Mononuclear cell (primary cell): ENCODE data around the gene DIAPH3. TPM values are rescaled to one million over a fixed set of nuclear protein-coding genes. Genes with fewer than 3 reads are reported as not detected.

Experiments used
- H3K27me3 ChIP-seq: 2 replicates; pipeline ENCODE4 v1.6.0; 2011; ENCODE audit warnings: low read length, control low read depth; ENCODE audit not compliant: insufficient read depth
- H3K4me1 ChIP-seq: 2 replicates; pipeline ENCODE4 v1.5.1; 2011; ENCODE audit warnings: mild to moderate bottlenecking, low read length, control low read depth; ENCODE audit not compliant: insufficient read depth
- H3K4me3 ChIP-seq: 2 replicates; pipeline ENCODE4 v1.5.1; 2011; ENCODE audit warnings: mild to moderate bottlenecking, low read length, moderate library complexity
- H3K9me3 ChIP-seq: 2 replicates; pipeline ENCODE4 v1.5.1; 2011; ENCODE audit warnings: low read depth, mild to moderate bottlenecking, control low read depth, low read length
- total RNA-seq: library from RNA; depleted of rRNA; stranded (reverse); fragments of >200 nt; gene quantifications from one replicate; pipeline ENCODE4 v1.2.3, GENCODE V29; 2012

Gene DIAPH3
- total RNA-seq, 1 donor: 0.21 TPM

DNA sequence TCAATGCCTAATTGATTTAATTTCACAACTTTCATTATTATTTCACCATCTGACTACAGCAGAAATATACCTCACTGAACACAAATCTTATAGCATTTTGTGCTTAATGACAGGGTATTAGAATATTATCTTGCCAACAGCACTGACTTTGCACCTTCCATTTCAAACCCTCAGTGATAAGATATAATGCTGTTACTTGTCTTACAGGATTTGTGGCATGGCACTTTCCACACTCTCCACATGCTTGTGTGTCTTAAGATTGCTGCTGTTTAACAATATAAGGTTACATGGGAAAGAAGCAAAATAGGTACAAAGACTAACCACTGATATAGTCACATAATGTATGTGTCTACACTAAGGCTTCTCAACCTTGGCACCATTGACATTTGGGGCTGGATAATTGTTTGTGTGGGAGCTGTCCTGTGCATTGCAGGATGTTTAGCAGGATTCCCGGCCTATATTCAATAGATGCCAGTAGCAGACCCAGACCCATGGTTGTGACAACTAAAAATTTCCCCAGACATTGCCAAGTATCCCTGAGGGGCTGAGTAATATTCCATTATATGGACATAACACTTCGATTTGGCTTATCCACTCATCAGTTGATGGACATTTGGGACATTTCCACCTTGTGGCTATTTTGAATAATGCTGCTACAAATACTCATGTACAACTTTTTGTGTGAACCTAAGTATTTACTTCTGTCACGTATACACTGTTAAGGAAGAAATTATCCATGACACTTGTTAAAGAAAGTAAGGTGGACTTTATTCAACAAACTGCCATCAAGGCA, 5.7 kb upstream of the DIAPH3 start:
- Histone ChIP-seq H3K4me3 (no peak overlapping the region), H3K4me1 (peaks cover 4% of the 10 kb centered on the region), H3K27me3 (peaks cover 3% of the 10 kb centered on the region), H3K9me3 (no peaks in the 10 kb centered on the region)

DNA sequence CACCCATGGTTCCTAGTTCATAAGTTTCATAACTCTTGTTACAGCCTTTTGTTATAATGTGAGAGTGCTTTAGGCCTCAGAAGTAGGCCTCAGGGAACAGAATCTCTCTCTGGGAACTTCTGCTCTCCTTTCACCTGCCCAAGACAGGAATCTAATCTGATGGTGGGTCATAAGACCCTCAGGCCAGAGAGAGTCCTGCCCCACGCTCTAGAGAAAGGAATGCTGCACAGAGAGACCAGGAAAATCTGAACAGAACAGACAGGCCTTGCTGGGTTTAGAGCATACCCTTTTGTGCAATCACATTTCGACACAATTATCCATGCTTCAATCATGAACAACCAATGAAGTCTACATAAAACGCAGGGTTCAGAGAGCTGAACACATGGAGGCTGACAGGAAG, 3.4 kb upstream of the DIAPH3 start:
- Histone ChIP-seq H3K4me1 (peaks cover 14% of the 10 kb centered on the region), H3K4me3 (no peak overlapping the region), H3K27me3 (peaks cover 3% of the 10 kb centered on the region), H3K9me3 (no peaks in the 10 kb centered on the region)

DNA sequence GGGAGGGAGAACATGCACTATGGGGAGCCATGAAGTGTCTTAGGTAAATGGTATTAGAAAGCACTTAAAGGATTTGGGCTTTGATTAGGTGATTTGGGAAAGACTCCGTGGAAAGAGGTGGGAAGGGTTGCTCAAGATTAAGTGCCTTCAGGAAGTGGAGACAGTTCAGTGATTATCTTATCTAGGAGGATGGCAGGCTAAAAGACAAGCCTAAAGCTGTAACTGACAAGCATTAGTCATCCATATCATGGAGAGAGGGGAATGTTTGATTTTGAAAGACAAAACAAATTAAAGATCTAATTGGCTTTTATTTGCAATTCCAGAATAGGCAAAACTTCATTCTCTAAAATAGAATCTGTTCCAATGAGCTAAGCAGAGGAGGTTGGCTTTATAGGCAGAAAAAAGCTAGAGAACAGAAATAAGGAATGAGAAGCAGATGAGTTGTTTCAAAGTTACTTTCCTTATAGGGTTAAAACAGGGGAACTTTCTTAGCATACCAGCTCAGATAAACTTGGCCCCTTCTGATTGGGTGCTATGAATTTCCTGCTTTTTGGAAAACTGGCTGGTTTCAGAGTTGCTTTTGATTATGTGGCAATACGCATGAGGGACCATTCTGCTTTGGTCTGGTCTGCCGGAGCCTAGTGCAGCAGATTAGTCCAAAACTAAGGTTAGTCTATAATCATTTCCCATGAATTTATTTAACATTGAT, 1.8 kb upstream of the DIAPH3 start:
- Histone ChIP-seq H3K4me1 (peaks cover 14% of the 10 kb centered on the region), H3K4me3 (no peak overlapping the region), H3K9me3 (no peaks in the 10 kb centered on the region), H3K27me3 (no peaks in the 10 kb centered on the region)

DNA sequence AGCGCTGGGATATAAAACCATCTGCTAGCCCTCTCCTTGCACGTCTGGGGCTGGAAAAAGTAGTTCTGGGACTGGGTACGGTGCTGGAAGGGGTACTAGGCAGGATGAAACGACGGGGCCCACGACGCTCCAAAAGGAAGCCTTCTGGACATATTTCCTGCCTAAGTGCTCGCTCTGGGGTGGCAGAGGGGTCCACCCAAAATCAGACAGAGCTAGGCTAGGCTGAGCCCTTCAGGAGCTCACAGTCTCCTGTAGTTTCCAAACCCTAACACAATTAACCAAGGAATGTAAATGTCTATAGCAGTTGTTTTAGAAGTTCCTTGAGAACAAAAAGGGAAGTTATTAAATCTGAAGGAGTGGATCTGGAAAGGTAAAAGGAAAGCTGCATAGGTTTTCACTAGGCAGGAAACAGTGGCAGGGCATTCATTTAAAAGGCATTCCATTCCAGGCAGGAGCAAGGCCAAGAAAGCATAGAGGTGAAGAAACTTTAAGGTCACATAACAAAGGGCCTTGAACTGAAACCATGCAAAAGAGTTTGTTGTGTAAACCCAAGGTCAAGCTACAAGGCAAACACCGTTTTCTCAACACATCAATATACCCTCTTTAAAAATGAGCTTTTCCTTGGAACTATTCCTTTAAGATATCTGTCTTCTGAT, 634 bp upstream of the DIAPH3 start:
- Histone ChIP-seq H3K4me1 (peaks cover 14% of the 10 kb centered on the region), H3K27me3 (no peaks in the 10 kb centered on the region), H3K4me3 (peak overlapping the region; percentile 74), H3K9me3 (no peaks in the 10 kb centered on the region)

DNA sequence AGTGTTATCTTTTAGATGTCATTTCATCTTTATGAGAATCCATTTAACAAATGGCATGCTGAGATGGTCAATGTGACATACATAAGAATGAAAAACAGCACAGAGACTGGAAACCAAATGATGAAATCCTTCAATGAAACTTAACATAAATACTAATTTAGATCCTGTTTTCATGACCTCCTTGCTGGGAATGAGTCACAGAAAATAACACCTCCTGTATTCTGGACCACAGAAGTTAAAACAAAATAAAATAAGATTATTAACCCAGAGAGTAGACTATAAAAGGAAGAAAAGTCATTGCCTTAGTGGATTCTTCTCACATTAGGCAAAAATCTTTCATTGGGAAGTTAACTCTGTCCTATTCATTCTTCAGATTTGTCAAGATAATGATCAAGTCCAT, 1.6 kb downstream of the DIAPH3 start:
- Histone ChIP-seq H3K4me1 (peaks cover 14% of the 10 kb centered on the region), H3K9me3 (no peaks in the 10 kb centered on the region)

DNA sequence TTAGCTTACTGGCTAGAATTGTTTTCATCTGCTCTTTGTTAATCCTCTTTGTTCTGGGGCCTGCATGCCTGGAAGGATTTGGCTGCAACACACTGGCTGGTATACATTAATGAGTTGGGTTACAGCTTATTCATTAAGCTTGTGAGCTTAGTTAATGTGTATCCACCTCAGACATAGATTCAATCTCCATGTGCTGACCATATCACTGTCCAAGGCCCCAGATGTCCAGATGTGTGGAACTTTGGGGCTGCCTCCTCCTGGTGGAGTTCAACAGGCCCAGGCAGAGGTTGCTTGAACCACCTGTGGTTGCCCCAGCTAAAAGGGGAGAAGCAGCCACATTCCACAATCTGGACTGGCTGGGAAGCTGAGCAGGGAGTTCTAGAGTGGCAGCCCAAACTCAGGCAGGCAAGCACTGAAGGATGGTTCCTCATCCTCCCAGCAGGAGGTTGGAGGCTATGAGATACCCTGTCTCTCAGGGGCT, 5.4 kb downstream of the DIAPH3 start:
- no peak overlapping the region for H3K4me3 ChIP-seq
- H3K9me3 ChIP-seq: no peaks in the 10 kb centered on the region
- peaks cover 5% of the 10 kb centered on the region for H3K4me1 ChIP-seq
- H3K27me3 ChIP-seq: no peaks in the 10 kb centered on the region

More for the DNA sequence above, 1.6 kb downstream of the DIAPH3 start:
- no peaks in the 10 kb centered on the region for H3K27me3 ChIP-seq
- H3K4me3 ChIP-seq: no peak overlapping the region

DNA sequence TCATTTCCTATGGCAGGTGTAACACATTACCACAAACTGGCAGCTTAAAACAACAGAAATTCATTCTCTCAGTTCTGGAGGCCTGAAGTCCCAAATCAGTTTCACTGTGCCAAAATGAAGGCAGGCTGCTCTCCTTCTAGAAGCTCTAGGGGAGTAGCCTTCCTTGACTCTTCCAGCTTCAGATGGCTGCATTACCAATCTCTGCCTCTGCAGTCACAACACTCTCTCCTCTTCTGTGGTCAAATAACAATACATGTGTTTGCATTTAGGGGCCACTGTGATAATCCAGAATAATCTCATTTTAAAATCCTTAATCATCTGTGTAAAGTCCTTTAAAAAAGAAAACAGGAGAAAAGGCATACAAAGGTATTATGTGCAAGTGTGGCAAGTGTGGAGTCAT, 7.8 kb downstream of the DIAPH3 start:
- H3K27me3 ChIP-seq: no peaks in the 10 kb centered on the region

DNA sequence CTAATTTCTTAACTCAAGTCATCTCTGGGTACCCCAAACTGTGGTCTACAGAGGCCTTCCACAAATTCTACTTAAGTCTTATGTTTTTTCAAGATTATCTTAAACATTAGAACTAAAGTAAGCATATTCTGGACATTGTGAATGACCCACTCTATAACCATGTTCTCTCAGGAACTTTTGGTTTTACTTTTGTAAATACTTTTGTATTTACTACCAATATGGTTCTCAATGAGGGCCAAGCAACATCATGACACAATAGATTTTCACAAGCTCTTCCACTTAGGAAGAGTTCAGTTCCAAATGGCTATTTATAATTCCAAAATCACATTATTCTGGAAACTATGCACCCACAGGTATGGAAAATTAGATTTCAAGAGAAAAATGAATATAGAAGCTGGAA, 10.8 kb downstream of the DIAPH3 start:
- no peaks in the 10 kb centered on the region for H3K9me3 ChIP-seq
- H3K27me3 ChIP-seq: no peaks in the 10 kb centered on the region
- H3K4me1 ChIP-seq: peaks cover 6% of the 10 kb centered on the region
- no peak overlapping the region for H3K4me3 ChIP-seq

More for the DNA sequence above, 7.8 kb downstream of the DIAPH3 start:
- no peaks in the 10 kb centered on the region for H3K9me3 ChIP-seq
- no peaks in the 10 kb centered on the region for H3K4me1 ChIP-seq
- no peak overlapping the region for H3K4me3 ChIP-seq

DNA sequence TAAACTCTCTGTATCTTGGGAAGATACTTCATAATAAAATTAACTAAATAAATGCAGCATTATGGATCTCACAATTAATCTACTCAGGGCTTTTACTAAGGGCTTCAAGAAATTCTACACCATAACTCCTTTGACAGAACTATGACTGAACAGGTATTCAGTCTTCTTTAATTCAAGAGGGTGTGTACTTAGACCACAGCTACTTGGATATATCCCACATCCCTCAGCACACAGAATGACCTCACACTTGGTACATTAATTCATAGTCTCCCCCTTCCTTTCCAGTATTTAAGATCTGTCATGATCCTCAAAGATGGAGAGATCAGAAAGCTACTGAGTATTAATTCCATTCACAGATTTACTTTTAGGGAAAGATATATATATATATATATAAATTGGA, 11.6 kb downstream of the DIAPH3 start:
- Histone ChIP-seq H3K27me3 (no peaks in the 10 kb centered on the region), H3K4me1 (peaks cover 6% of the 10 kb centered on the region), H3K9me3 (no peaks in the 10 kb centered on the region), H3K4me3 (no peak overlapping the region)

DNA sequence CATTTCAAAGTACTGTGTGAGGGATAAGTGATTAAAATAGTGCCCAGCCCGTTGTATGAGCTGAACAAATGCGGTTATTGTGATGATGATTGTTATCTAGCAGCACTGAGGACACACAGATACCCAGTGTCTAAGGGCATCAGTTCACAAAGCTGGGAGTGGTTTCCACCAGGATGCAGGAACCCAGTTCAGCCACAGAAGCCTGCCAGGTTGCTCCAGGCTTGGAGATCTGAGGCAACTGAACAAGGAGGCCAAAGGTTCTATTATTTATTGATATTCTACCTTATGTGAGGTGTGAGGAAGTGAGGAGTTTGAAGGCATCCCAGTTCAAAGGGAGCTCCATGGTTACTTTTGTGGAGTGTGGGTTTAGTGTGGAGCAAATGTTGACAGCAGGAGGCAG, 13.2 kb downstream of the DIAPH3 start:
- Histone ChIP-seq H3K4me1 (peaks cover 6% of the 10 kb centered on the region), H3K9me3 (no peaks in the 10 kb centered on the region), H3K27me3 (no peaks in the 10 kb centered on the region), H3K4me3 (no peak overlapping the region)

DNA sequence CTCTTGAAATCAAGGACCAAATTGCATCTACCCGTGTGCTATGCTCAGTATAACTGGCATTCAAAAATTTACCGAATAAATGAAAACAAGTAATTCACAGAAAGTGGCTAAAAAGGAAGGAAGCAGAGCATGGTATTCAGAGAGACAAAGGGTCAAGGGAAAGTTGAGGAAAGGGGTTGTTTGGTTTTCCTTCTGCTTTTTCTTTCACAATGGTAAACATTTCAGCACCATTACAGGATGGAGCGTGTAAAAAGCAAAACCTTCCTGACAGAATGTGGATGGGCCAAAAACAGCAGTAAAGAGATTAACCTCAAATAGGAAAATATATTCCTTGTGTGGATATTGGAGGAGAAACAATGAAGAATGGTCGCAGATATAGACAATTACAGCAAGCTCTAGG, 14.8 kb downstream of the DIAPH3 start:
- H3K4me3 ChIP-seq: no peak overlapping the region
- H3K27me3 ChIP-seq: no peaks in the 10 kb centered on the region
- no peaks in the 10 kb centered on the region for H3K9me3 ChIP-seq
- peaks cover 6% of the 10 kb centered on the region for H3K4me1 ChIP-seq

DNA sequence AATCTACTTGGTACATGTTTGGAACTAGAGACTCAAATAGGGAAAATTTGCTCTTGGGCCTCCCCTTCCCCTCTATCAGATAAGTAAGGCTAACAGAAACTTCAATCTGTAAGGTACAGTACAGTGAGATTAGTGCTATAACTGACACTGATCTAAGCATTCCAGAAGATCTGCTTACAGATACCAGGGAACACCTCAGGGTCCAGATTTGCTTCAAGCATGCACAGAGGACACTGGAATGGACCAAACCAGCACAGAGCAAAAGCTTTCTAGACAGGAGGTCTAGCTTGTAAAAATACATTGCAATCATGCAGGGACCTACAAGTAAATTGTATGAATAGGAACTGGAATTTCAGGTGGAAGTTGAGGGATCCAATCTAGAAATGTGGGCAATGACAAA, 16.4 kb downstream of the DIAPH3 start:
- H3K9me3 ChIP-seq: no peaks in the 10 kb centered on the region
- H3K4me3 ChIP-seq: no peak overlapping the region
- no peaks in the 10 kb centered on the region for H3K27me3 ChIP-seq
- H3K4me1 ChIP-seq: peaks cover 6% of the 10 kb centered on the region

DNA sequence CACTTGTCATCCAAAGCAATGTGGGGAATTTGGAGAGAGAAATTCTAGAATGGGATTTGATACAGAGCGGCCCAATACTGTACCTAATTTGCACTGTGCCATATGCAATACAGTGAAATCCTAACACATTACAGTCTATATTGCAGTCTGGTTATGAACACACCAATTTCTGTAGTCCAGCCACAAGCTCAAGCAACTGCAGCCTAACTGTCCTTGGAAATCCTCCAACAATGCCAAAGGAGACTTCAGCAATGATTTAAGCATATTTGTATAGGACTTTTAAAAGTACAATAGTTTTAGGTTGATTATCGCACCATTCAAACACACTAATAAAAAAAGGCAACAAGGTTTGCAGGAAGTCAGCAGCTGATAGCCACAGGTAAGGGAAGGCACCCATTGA, 17.3 kb downstream of the DIAPH3 start:
- Histone ChIP-seq H3K9me3 (no peaks in the 10 kb centered on the region), H3K27me3 (no peaks in the 10 kb centered on the region), H3K4me1 (peaks cover 6% of the 10 kb centered on the region), H3K4me3 (no peak overlapping the region)

DNA sequence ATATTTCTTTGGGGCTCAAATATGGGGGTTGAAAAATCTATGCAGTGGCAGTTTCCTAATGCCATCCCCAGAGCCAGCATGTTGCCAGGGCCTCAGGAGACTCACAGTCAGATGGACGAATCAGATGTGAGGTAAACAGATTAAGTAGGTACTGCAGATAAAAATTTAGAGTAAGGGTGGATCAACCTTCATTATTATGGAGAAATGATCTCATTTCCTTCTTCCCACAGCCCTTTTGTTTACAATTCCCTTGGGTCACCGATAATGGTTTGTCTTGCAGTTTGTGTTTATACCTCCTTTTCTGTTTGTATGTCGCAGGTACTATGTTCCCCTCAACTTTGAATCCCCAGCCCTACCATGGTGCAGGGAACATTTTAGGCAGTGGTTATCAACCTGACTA, 20.0 kb downstream of the DIAPH3 start:
- no peaks in the 10 kb centered on the region for H3K4me1 ChIP-seq
- no peak overlapping the region for H3K4me3 ChIP-seq
- no peaks in the 10 kb centered on the region for H3K27me3 ChIP-seq
- no peaks in the 10 kb centered on the region for H3K9me3 ChIP-seq

DNA sequence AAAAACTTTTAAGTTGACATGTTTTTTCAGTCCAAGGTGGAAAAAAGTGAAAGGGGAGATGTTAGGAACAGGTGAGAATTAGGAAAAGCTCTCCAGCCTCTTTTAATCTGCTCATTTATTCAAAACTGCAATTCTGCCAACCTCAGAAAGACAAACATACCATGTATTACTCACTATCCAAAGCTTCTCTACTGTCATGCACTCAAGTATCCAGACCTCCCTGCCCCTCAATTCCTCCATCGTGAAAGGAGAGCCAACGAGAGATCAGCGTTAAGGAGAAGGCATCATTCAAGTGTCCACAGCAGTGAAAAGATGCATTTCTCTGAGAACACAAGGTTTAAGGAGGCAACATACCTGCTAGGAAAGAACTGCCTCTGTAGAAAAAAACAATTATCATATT, 24.5 kb downstream of the DIAPH3 start:
- Histone ChIP-seq H3K4me3 (no peak overlapping the region), H3K27me3 (no peaks in the 10 kb centered on the region), H3K4me1 (no peaks in the 10 kb centered on the region), H3K9me3 (no peaks in the 10 kb centered on the region)
